Body of pancreas (tissue), 4 donors: ENCODE results near the gene ADGRF5. TPM values are rescaled to one million over a fixed set of nuclear protein-coding genes. Genes with fewer than 3 reads are reported as not detected.
"Not testable (repeated sequence)": the region's sequence is repeated elsewhere in the genome, so short reads cannot be mapped to it uniquely, and the experiment has no call there.

ENCODE experiments used
- ATAC-seq: fragments of 150-250 bp; one replicate; pipeline ENCODE4 v1.9.1; 2016
- DNase-seq, 4 donors: peaks; one replicate each; pipeline ENCODE4 v3.0.0-alpha.2; 2019
- H3K27ac ChIP-seq, 4 donors: fragments of 200-600 bp; sonication (generic); 1 replicate in 3 of 4; 2 replicates in 1 of 4; pipeline versions ENCODE4 v1.5.1 to v1.6.1; 2016 to 2019; ENCODE audit warnings: mild to moderate bottlenecking in 1 of 4, mixed read lengths in 1 of 4, moderate library complexity in 1 of 4
- H3K27me3 ChIP-seq, 2 donors: fragments of 200-600 bp; sonication (generic); one replicate each; pipeline ENCODE4 v1.6.0; 2016; ENCODE audit warnings: mild to moderate bottlenecking in 1 of 2
- H3K36me3 ChIP-seq, 2 donors: fragments of 200-600 bp; sonication (generic); replicated peaks in 1 of 2; 2 replicates each; pipeline ENCODE4 v1.5.1; 2016; ENCODE audit warnings: low read depth in 2 of 2; ENCODE audit not compliant: insufficient read depth in 1 of 2
- H3K4me1 ChIP-seq: fragments of 200-600 bp; sonication (generic); one replicate; pipeline ENCODE4 v1.6.0; 2016
- H3K4me3 ChIP-seq, 2 donors: fragments of 200-600 bp; sonication (generic); 1 replicate in 1 of 2; 2 replicates in 1 of 2; pipeline ENCODE4 v1.5.1; 2016 to 2019
- H3K9me3 ChIP-seq, 3 donors: fragments of 200-600 bp; sonication (generic); 1 replicate in 2 of 3; 2 replicates in 1 of 3; pipeline ENCODE4 v1.5.1; 2016
- CTCF ChIP-seq, 7 experiments: fragments of 450-650 bp in 4 of 7; fragments of 200-600 bp in 3 of 7; sonication (generic) in 3 of 7; IDR thresholded peaks; one replicate each; pipeline ENCODE4 v1.5.1; 2016 to 2019; ENCODE audit warnings: antibody characterized with exemption in 7 of 7
- POLR2A ChIP-seq, 3 donors: fragments of 450-650 bp; IDR thresholded peaks; one replicate each; pipeline ENCODE4 v1.6.1; 2016; ENCODE audit warnings: antibody characterized with exemption in 3 of 3, mild to moderate bottlenecking in 2 of 3
- WGBS, 2 donors: methylation state at CpG; one replicate each; pipeline ENCODE4 v1.1.5; 2017; 5-methylcytosine and 5-hydroxymethylcytosine counted together
- intact Hi-C: fragments of 100-400 bp; cut with DNase I; formaldehyde crosslinking; loops from one replicate; pipeline ENCODE4 v1.15.1; 2023
- total RNA-seq, 2 donors: library from RNA; depleted of rRNA; stranded (reverse); fragments of >200 nt; gene quantifications; one replicate each; pipeline ENCODE4 v1.1.0, GENCODE V29; 2016

The ADGRF5 gene
- total RNA-seq, 2 donors from 2014 or later: 4.9 to 6.5 TPM

GRCh38 chr6:46845126-46845525 is 76.6 kb downstream of the ADGRF5 start:
- Histone ChIP-seq H3K4me1 (peaks cover 5% of the 10 kb centered on the region), H3K27me3 (no peaks in the 10 kb centered on the region), H3K4me3 (no peak overlapping the region), H3K27ac (no peak overlapping the region), H3K9me3 (peaks cover 0 to 9% (median 0%) of the 10 kb centered on the region in 3 donors), H3K36me3 (no peaks in the 10 kb centered on the region)
- intact Hi-C loops: loop anchor here (10.0 kb wide), 1 partner anchor 200 kb away; the partner anchor contains the start of gene ADGRF1
- WGBS, 2 donors: 16 to 29% methylated on average over 5 of the region's 5 CpGs
- DNase-seq (peak in 3 of 4 donors; percentile 25 to 58 (median 33)), ATAC-seq (peak; percentile 24)
- TF ChIP-seq POLR2A (IDR thresholded peaks at IDR 0.05) (no peak), CTCF (IDR thresholded peaks at IDR 0.05) (no peak)

GRCh38 chr6:46842252-46842846 is 79.4 kb downstream of the ADGRF5 start:
- not testable (repeated sequence) for H3K9me3 ChIP-seq, ATAC-seq, H3K27ac ChIP-seq, H3K4me3 ChIP-seq, H3K4me1 ChIP-seq, H3K27me3 ChIP-seq, H3K36me3 ChIP-seq, DNase-seq
- 86 to 87% methylated on average over 6 of the region's 6 CpGs for WGBS, 2 donors
- intact Hi-C loops: loop anchor here (10.0 kb wide), 1 partner anchor 202 kb away; the partner anchor contains the start of gene ADGRF1

GRCh38 chr6:46838033-46838432 is 83.7 kb downstream of the ADGRF5 start:
- Histone ChIP-seq H3K36me3 (no peaks in the 10 kb centered on the region), H3K4me3 (no peak overlapping the region), H3K27ac (no peak overlapping the region), H3K4me1 (no peaks in the 10 kb centered on the region), H3K9me3 (peaks cover 0 to 9% (median 0%) of the 10 kb centered on the region in 3 donors), H3K27me3 (no peaks in the 10 kb centered on the region)
- TF ChIP-seq CTCF (IDR thresholded peaks at IDR 0.05) (no peak), POLR2A (IDR thresholded peaks at IDR 0.05) (no peak)
- intact Hi-C loops: no loop called here
- no peak for DNase-seq
- ATAC-seq: no peak
- 97 to 100% methylated on average over 2 of the region's 2 CpGs for WGBS, 2 donors

- H3K4me1 ChIP-seq, H3K9me3 ChIP-seq, H3K27ac ChIP-seq, H3K36me3 ChIP-seq, H3K4me3 ChIP-seq, intact Hi-C loops, DNase-seq, ATAC-seq, H3K27me3 ChIP-seq: not testable (repeated sequence)
- 92% methylated on average over 2 of the region's 2 CpGs; no CpG with 5 or more reads in 1 of the 2 donors for WGBS, 2 donors
Measured at GRCh38 chr6:46834991-46835390, 86.7 kb downstream of the ADGRF5 start.

- ATAC-seq, intact Hi-C loops, H3K9me3 ChIP-seq: not testable (repeated sequence)
Measured at GRCh38 chr6:46834257-46834916, 87.4 kb downstream of the ADGRF5 start.

GRCh38 chr6:46832816-46833215 is 88.9 kb downstream of the ADGRF5 start:
- Histone ChIP-seq H3K9me3 (no peaks in the 10 kb centered on the region), H3K4me3 (no peak overlapping the region), H3K4me1 (no peaks in the 10 kb centered on the region), H3K36me3 (no peaks in the 10 kb centered on the region), H3K27me3 (no peaks in the 10 kb centered on the region), H3K27ac (no peak overlapping the region)
- WGBS, 2 donors: 87 to 95% methylated on average over 3 of the region's 3 CpGs
- DNase-seq (no peak), ATAC-seq (no peak)
- TF ChIP-seq CTCF (IDR thresholded peaks at IDR 0.05): no peak
- TF ChIP-seq POLR2A (IDR thresholded peaks at IDR 0.05): no peak
- intact Hi-C loops: no loop called here

More at GRCh38 chr6:46834257-46834916, 87.4 kb downstream of the ADGRF5 start:
- not testable (repeated sequence) for H3K36me3 ChIP-seq, H3K27ac ChIP-seq, H3K4me1 ChIP-seq, H3K27me3 ChIP-seq, DNase-seq, H3K4me3 ChIP-seq
- WGBS, 2 donors: 74 to 78% methylated on average over 7 of the region's 7 CpGs
